HepG2 (cell line): ENCODE measurements around the gene MED4. TPM values are rescaled to one million over a fixed set of nuclear protein-coding genes. Genes with fewer than 3 reads are reported as not detected.

Experiments used
- ATAC-seq: fragments of 200-7000 bp; cut with Tn5 transposase; 3 replicates; pipeline ENCODE4 v1.9.1; 2020; ENCODE audit warnings: mild to moderate bottlenecking, moderate library complexity
- BruUV-seq: library from RNA; stranded (reverse); fragments of 400-500 nt; replicated peaks from 2 replicates; lab custom pipeline; 2021; lab: Mats Ljungman, UMichigan
- CTCF ChIA-PET: fragments of 300-600 bp; formaldehyde crosslinking; extraction: SDS; loops from one replicate; lab custom pipeline; 2021; ENCODE audit warnings: low total read pairs, inconsistent platforms, low intra/inter-chr PET ratio; lab: Yijun Ruan, JAX
- POLR2A ChIA-PET: fragments of 350-600 bp; sonication (Branson Sonifier 250); formaldehyde crosslinking; loops from one replicate; lab custom pipeline; 2020; ENCODE audit warnings: antibody characterized with exemption, inconsistent platforms; lab: Yijun Ruan, JAX
- DNase-seq: peaks from one replicate; pipeline ENCODE4 v3.0.0-alpha.2; 2015; ENCODE audit warnings: low spot score
- FAIRE-seq: peaks from 3 replicates; lab custom pipeline; 2011; peaks lifted over from hg19 to GRCh38; lab: Jason Lieb, UNC
- H2AFZ ChIP-seq: one replicate; pipeline ENCODE4 v1.6.1; 2011; ENCODE audit warnings: low read length, inconsistent platforms
- H3K27ac ChIP-seq: fragments of 300-600 bp; 3 replicates; pipeline ENCODE4 v1.8.0; 2011; ENCODE audit warnings: mixed run types, mild to moderate bottlenecking, mixed read lengths, low read length, inconsistent platforms; ENCODE audit not compliant: insufficient read depth; ENCODE audit errors: extremely low read length
- H3K27me3 ChIP-seq, 2 experiments: fragments of 200-600 bp in 1 of 2; 2 replicates in 1 of 2; 3 replicates in 1 of 2; pipeline versions ENCODE4 v1.6.0 to v1.8.0; 2011; ENCODE audit warnings: low read length in 2 of 2, mild to moderate bottlenecking in 2 of 2, moderate library complexity in 2 of 2, inconsistent platforms in 1 of 2; ENCODE audit not compliant: insufficient read depth in 2 of 2, control insufficient read depth in 1 of 2
- H3K36me3 ChIP-seq, 2 experiments: fragments of 200-600 bp in 1 of 2; replicated peaks in 1 of 2; 2 replicates in 1 of 2; 3 replicates in 1 of 2; pipeline versions ENCODE4 v1.5.1 to v1.8.0; 2011; ENCODE audit warnings: low read length in 2 of 2, inconsistent platforms in 1 of 2; ENCODE audit not compliant: insufficient read depth in 2 of 2, control insufficient read depth in 1 of 2
- H3K4me1 ChIP-seq: 2 replicates; pipeline ENCODE4 v1.5.1; 2012; ENCODE audit warnings: low read length, inconsistent platforms; ENCODE audit not compliant: insufficient read depth
- H3K4me2 ChIP-seq: 2 replicates; pipeline ENCODE4 v1.6.0; 2011; ENCODE audit warnings: low read depth, low read length, inconsistent platforms
- H3K4me3 ChIP-seq, 3 experiments: fragments of 200-600 bp in 1 of 3; sonication (generic), shearing (Covaris generic) in 1 of 3; replicated peaks in 1 of 3; 2 replicates each; pipeline ENCODE4 v1.5.1; 2011 to 2016; ENCODE audit warnings: low read length in 3 of 3, inconsistent platforms in 2 of 3, low read depth in 2 of 3, mild to moderate bottlenecking in 2 of 3, control low read depth in 1 of 3, mixed read lengths in 1 of 3; ENCODE audit not compliant: insufficient read depth in 1 of 3
- H3K79me2 ChIP-seq: one replicate; pipeline ENCODE4 v1.6.1; 2011; ENCODE audit warnings: low read length, inconsistent platforms; ENCODE audit not compliant: insufficient read depth
- H3K9ac ChIP-seq: 2 replicates; pipeline ENCODE4 v1.6.0; 2011; ENCODE audit warnings: mild to moderate bottlenecking, low read depth, low read length, inconsistent platforms; ENCODE audit not compliant: insufficient read depth
- H3K9me3 ChIP-seq: 2 replicates; pipeline ENCODE4 v1.5.1; 2012; ENCODE audit warnings: mild to moderate bottlenecking, low read length
- H4K20me1 ChIP-seq: 2 replicates; pipeline ENCODE4 v1.6.0; 2011; ENCODE audit warnings: inconsistent platforms, mild to moderate bottlenecking, low read length, moderate library complexity; ENCODE audit not compliant: insufficient read depth
- DNMT1 ChIP-seq: sonication (generic); formaldehyde crosslinking; IDR thresholded peaks from 2 replicates; pipeline ENCODE4 v1.5.1; 2020; ENCODE audit warnings: mild to moderate bottlenecking, missing genetic modification reagents
- E2F2 ChIP-seq: sonication (generic); formaldehyde crosslinking; IDR thresholded peaks from 2 replicates; pipeline ENCODE4 v1.4.0; 2020; ENCODE audit warnings: missing genetic modification reagents, borderline replicate concordance
- STAG1 ChIP-seq: sonication (generic); formaldehyde crosslinking; IDR thresholded peaks from 2 replicates; pipeline ENCODE4 v1.4.0; 2020; ENCODE audit warnings: missing genetic modification reagents
- XBP1 ChIP-seq: sonication (generic); formaldehyde crosslinking; IDR thresholded peaks from 2 replicates; pipeline ENCODE4 v1.5.0; 2020; ENCODE audit warnings: missing genetic modification reagents
- ZBTB3 ChIP-seq: sonication (generic); formaldehyde crosslinking; IDR thresholded peaks from 2 replicates; pipeline ENCODE4 v1.4.0; 2020; ENCODE audit warnings: low read depth, mild to moderate bottlenecking, moderate library complexity, missing genetic modification reagents, borderline replicate concordance
- ZBTB44 ChIP-seq: sonication (generic); formaldehyde crosslinking; IDR thresholded peaks from 2 replicates; pipeline ENCODE4 v1.4.0; 2020; ENCODE audit warnings: missing genetic modification reagents
- ZNF121 ChIP-seq: sonication (generic); formaldehyde crosslinking; IDR thresholded peaks from 2 replicates; pipeline ENCODE4 v1.5.0; 2020; ENCODE audit warnings: mild to moderate bottlenecking, missing genetic modification reagents
- ZNF720 ChIP-seq: sonication (generic); formaldehyde crosslinking; IDR thresholded peaks from 2 replicates; pipeline ENCODE4 v1.4.0; 2020; ENCODE audit warnings: missing genetic modification reagents
- ZNF790 ChIP-seq: sonication (generic); formaldehyde crosslinking; IDR thresholded peaks from 2 replicates; pipeline ENCODE4 v1.8.0; 2022; ENCODE audit warnings: missing genetic modification reagents, mild to moderate bottlenecking, borderline replicate concordance
- in situ Hi-C: cut with HindIII; loops from 2 replicates; pipeline ENCODE4 v1.10.0; 2017; ENCODE audit warnings: low pct_unique_long_range_greater_than_20kb; ENCODE audit not compliant: extremely low pct_ligation_motif_present
- intact Hi-C: fragments of 100-400 bp; cut with micrococcal nuclease; formaldehyde crosslinking; loops from one replicate; pipeline ENCODE4 v1.10.0; 2022; ENCODE audit not compliant: unreplicated experiment
- polyA plus RNA-seq, 8 experiments: library from polyadenylated mRNA; depleted of rRNA in 3 of 8; stranded (reverse) in 7 of 8; unstranded in 1 of 8; fragments of >200 nt; fragmentation: Illumina TruSeq in 4 of 8; extraction: Trizol in 4 of 8; gene quantifications; 2 replicates each; pipeline versions ENCODE4 v1.2.1 to v1.2.3, GENCODE V29; 2011 to 2016; ENCODE audit warnings: low read depth in 4 of 8, missing spikeins in 1 of 8, mixed read lengths in 1 of 8; ENCODE audit not compliant: insufficient read depth in 1 of 8
- total RNA-seq, 5 experiments: library from RNA; depleted of rRNA; stranded (reverse); fragments of >200 nt; fragmentation: Illumina TruSeq; extraction: Trizol; gene quantifications; 2 replicates each; pipeline ENCODE4 v1.2.3, GENCODE V29; 2016; ENCODE audit warnings: low read depth in 1 of 5
- TF ChIP-seq, protein P1 (sequence below): sonication (generic); formaldehyde crosslinking; IDR thresholded peaks from 2 replicates; pipeline ENCODE4 v1.5.0; 2020; ENCODE audit warnings: mild to moderate bottlenecking, missing genetic modification reagents, moderate library complexity

Gene MED4
- total and polyA plus RNA-seq, 2 of the 13 experiments (the other 11 are each of a cell fraction or from before 2014, with no cell fraction given): 49.4 to 57.8 TPM

DNA sequence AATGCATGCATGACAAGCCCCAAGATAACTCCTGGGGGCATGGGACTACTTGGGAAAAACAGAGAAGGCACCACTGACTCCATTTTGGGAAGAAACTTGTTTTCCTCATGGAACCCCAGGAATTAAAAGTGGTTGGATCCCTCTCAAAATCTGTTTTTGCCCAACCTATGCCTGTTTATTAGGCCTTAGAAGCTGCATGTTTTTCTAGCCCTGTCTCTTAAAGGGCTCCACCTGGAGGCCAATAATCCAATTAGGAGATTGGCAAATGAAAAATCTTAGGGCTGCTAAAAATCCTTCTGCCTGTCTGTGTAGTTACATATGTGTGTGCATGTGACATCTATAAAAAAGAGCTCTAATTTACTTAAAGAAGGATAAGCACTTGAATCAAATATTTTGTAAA is 26.9 kb downstream of the MED4 start:
- Histone ChIP-seq H3K27me3 (no peaks in the 10 kb centered on the region), H3K9me3 (peaks cover 19% of the 10 kb centered on the region), H3K36me3 (peaks cover 18 to 49% of the 10 kb centered on the region in 2 experiments), H3K27ac (no peak overlapping the region), H3K4me3 (no peak overlapping the region), H3K4me1 (peaks cover 15% of the 10 kb centered on the region), H3K79me2 (no peaks in the 10 kb centered on the region), H4K20me1 (no peaks in the 10 kb centered on the region), H2AFZ (no peak overlapping the region), H3K4me2 (no peak overlapping the region), H3K9ac (no peak overlapping the region)
- no peak for TF ChIP-seq ZBTB44
- 0 out of 2 replicates have a peak, but pooled peaks have one; percentile 3 for TF ChIP-seq STAG1 (CRISPR knock-in tag)
- TF ChIP-seq ZNF121: no peak
- no peak for TF ChIP-seq ZBTB3 (CRISPR knock-in tag)
- no peak for TF ChIP-seq E2F2 (CRISPR knock-in tag)
- no peak for TF ChIP-seq XBP1
- TF ChIP-seq ZNF790 (CRISPR knock-in tag): no peak
- TF ChIP-seq, protein P1, sequence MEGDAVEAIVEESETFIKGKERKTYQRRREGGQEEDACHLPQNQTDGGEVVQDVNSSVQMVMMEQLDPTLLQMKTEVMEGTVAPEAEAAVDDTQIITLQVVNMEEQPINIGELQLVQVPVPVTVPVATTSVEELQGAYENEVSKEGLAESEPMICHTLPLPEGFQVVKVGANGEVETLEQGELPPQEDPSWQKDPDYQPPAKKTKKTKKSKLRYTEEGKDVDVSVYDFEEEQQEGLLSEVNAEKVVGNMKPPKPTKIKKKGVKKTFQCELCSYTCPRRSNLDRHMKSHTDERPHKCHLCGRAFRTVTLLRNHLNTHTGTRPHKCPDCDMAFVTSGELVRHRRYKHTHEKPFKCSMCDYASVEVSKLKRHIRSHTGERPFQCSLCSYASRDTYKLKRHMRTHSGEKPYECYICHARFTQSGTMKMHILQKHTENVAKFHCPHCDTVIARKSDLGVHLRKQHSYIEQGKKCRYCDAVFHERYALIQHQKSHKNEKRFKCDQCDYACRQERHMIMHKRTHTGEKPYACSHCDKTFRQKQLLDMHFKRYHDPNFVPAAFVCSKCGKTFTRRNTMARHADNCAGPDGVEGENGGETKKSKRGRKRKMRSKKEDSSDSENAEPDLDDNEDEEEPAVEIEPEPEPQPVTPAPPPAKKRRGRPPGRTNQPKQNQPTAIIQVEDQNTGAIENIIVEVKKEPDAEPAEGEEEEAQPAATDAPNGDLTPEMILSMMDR (CRISPR knock-in tag): 0 out of 2 replicates have a peak, but pooled peaks have one; percentile 9
- no peak for TF ChIP-seq DNMT1 (CRISPR knock-in tag)
- no peak for TF ChIP-seq ZNF720 (CRISPR knock-in tag)
- no peak for FAIRE-seq
- intact Hi-C loops (loop anchor here (2.0 kb wide), 1 partner anchor 269 kb away; no protein-coding TSS in a partner anchor), in situ Hi-C loops (no loop called here)
- POLR2A ChIA-PET: no interaction called here
- CTCF ChIA-PET: no interaction called here
- BruUV-seq: no TSS peak
- no peak for ATAC-seq
- DNase-seq: peak; percentile 13
